GM23338 (cell line): ENCODE data around the gene NRL. TPM values are rescaled to one million over a fixed set of nuclear protein-coding genes. Genes with fewer than 3 reads are reported as not detected.

ENCODE experiments used
- ATAC-seq: fragments of 200-7000 bp; cut with Tn5 transposase; 3 replicates; pipeline ENCODE4 v1.9.1; 2020
- DNase-seq: peaks from one replicate; pipeline ENCODE4 v3.0.0-alpha.2; 2015; ENCODE audit warnings: low spot score
- H2AFZ ChIP-seq: fragments of 200-600 bp; sonication (generic); 2 replicates; pipeline ENCODE4 v1.8.0; 2016; ENCODE audit warnings: antibody characterized with exemption, mild to moderate bottlenecking, moderate library complexity
- H3F3A ChIP-seq: fragments of 200-600 bp; sonication (generic); replicated peaks from 2 replicates; pipeline ENCODE4 v1.8.0; 2017; ENCODE audit warnings: antibody characterized with exemption, mixed run types, low read depth
- H3K27ac ChIP-seq: fragments of 200-600 bp; sonication (generic); 2 replicates; pipeline ENCODE4 v1.6.1; 2016; ENCODE audit warnings: low read depth
- H3K27me3 ChIP-seq: fragments of 200-600 bp; sonication (generic); 2 replicates; pipeline ENCODE4 v1.8.0; 2016; ENCODE audit warnings: mild to moderate bottlenecking, mixed run types, moderate library complexity; ENCODE audit not compliant: insufficient read depth
- H3K36me3 ChIP-seq: fragments of 200-600 bp; sonication (generic); 2 replicates; pipeline ENCODE4 v1.8.0; 2016; ENCODE audit warnings: mild to moderate bottlenecking; ENCODE audit not compliant: insufficient read depth
- H3K4me1 ChIP-seq: fragments of 200-600 bp; sonication (generic); 2 replicates; pipeline ENCODE4 v1.8.0; 2016; ENCODE audit warnings: mild to moderate bottlenecking, moderate library complexity; ENCODE audit not compliant: insufficient read depth
- H3K4me2 ChIP-seq: fragments of 200-600 bp; sonication (generic); 2 replicates; pipeline ENCODE4 v1.7.1; 2017; ENCODE audit warnings: mixed run types
- H3K4me3 ChIP-seq: fragments of 200-600 bp; sonication (generic); 2 replicates; pipeline ENCODE4 v1.6.1; 2016; ENCODE audit warnings: mixed run types
- H3K79me2 ChIP-seq: fragments of 200-600 bp; sonication (generic); replicated peaks from 2 replicates; pipeline ENCODE4 v1.8.0; 2017; ENCODE audit warnings: mild to moderate bottlenecking; ENCODE audit not compliant: insufficient read depth
- H3K9me2 ChIP-seq: fragments of 200-600 bp; sonication (generic); 2 replicates; pipeline ENCODE4 v1.8.0; 2017; ENCODE audit not compliant: insufficient read depth
- H4K20me1 ChIP-seq: fragments of 200-600 bp; sonication (generic); replicated peaks from 2 replicates; pipeline ENCODE4 v1.8.0; 2017; ENCODE audit warnings: mild to moderate bottlenecking; ENCODE audit not compliant: insufficient read depth
- H3K27ac Mint-ChIP-seq: 2 replicates; pipeline ENCODE4 v1.8.0; 2020; ENCODE audit warnings: inconsistent platforms, mild to moderate bottlenecking, moderate library complexity, mixed read lengths
- H3K27me3 Mint-ChIP-seq: 3 replicates; pipeline ENCODE4 v1.8.0; 2022; ENCODE audit warnings: low read depth, mild to moderate bottlenecking, moderate library complexity, mixed read lengths, inconsistent platforms; ENCODE audit not compliant: insufficient read depth, poor library complexity
- H3K36me3 Mint-ChIP-seq: 3 replicates; pipeline ENCODE4 v1.8.0; 2021; ENCODE audit warnings: low read depth, mild to moderate bottlenecking, inconsistent platforms, moderate library complexity, mixed read lengths
- H3K4me1 Mint-ChIP-seq: 3 replicates; pipeline ENCODE4 v1.8.0; 2020; ENCODE audit warnings: mild to moderate bottlenecking, inconsistent platforms, mixed read lengths
- H3K4me3 Mint-ChIP-seq: 3 replicates; pipeline ENCODE4 v1.8.0; 2021; ENCODE audit warnings: moderate library complexity, mild to moderate bottlenecking, inconsistent platforms, mixed read lengths
- H3K9me3 Mint-ChIP-seq: 3 replicates; pipeline ENCODE4 v1.8.0; 2020; ENCODE audit warnings: moderate library complexity, mild to moderate bottlenecking, inconsistent platforms, mixed read lengths
- CREB1 ChIP-seq: fragments of 250-450 bp; sonication (Bioruptor Pico); IDR thresholded peaks from 2 replicates; pipeline ENCODE4 v1.5.0; 2020; ENCODE audit warnings: low read depth, mild to moderate bottlenecking, moderate library complexity
- EZH2 ChIP-seq: fragments of 200-600 bp; sonication (generic); IDR thresholded peaks from one replicate; pipeline ENCODE4 v1.8.0; 2017; ENCODE audit warnings: antibody characterized with exemption, mild to moderate bottlenecking, low read depth; ENCODE audit not compliant: unreplicated experiment
- EZH2phosphoT487 ChIP-seq: fragments of 200-600 bp; sonication (generic); IDR thresholded peaks from one replicate; pipeline ENCODE4 v1.8.1; 2018; ENCODE audit warnings: antibody characterized with exemption; ENCODE audit not compliant: unreplicated experiment
- NANOG ChIP-seq: IDR thresholded peaks from 2 replicates; pipeline ENCODE4 v1.6.1; 2016; ENCODE audit warnings: antibody characterized with exemption, borderline replicate concordance
- POLR2AphosphoS5 ChIP-seq: IDR thresholded peaks from 2 replicates; pipeline ENCODE4 v1.6.1; 2016; ENCODE audit warnings: antibody characterized with exemption, low read depth
- STAT1 ChIP-seq: IDR thresholded peaks from one replicate; pipeline ENCODE4 v1.6.1; 2016; ENCODE audit warnings: antibody characterized with exemption; ENCODE audit not compliant: unreplicated experiment
- ZNF114 ChIP-seq: fragments of 250-450 bp; sonication (Bioruptor Pico); IDR thresholded peaks from 2 replicates; pipeline ENCODE4 v1.5.0; 2020; ENCODE audit warnings: mild to moderate bottlenecking, moderate library complexity
- polyA plus RNA-seq: library from polyadenylated mRNA; unstranded; fragments of >200 nt; fragmentation: Nextera tagmentation; extraction: Ambion mirVana; gene quantifications from 2 replicates; pipeline ENCODE4 v1.2.1, GENCODE V29; 2016
- total RNA-seq: library from RNA; depleted of rRNA; stranded (reverse); fragments of >200 nt; shearing (Covaris generic); gene quantifications from 2 replicates; pipeline ENCODE4 v1.2.3, GENCODE V29; 2014
- TF ChIP-seq, protein P1 (sequence below), 2 experiments: fragments of 200-600 bp in 1 of 2; sonication (generic) in 1 of 2; conservative IDR thresholded peaks; 2 replicates each; pipeline versions ENCODE4 v1.5.1 to v1.6.1; 2016 to 2017; ENCODE audit warnings: antibody characterized with exemption in 2 of 2, low read depth in 2 of 2, mild to moderate bottlenecking in 2 of 2, moderate library complexity in 1 of 2
- TF ChIP-seq, protein P2 (sequence below): IDR thresholded peaks from 2 replicates; pipeline ENCODE4 v1.6.1; 2016; ENCODE audit warnings: antibody characterized with exemption

NRL gene
- total and polyA plus RNA-seq, 2 experiments from 2014 or later: 1.8 to 2.2 TPM

DNA sequence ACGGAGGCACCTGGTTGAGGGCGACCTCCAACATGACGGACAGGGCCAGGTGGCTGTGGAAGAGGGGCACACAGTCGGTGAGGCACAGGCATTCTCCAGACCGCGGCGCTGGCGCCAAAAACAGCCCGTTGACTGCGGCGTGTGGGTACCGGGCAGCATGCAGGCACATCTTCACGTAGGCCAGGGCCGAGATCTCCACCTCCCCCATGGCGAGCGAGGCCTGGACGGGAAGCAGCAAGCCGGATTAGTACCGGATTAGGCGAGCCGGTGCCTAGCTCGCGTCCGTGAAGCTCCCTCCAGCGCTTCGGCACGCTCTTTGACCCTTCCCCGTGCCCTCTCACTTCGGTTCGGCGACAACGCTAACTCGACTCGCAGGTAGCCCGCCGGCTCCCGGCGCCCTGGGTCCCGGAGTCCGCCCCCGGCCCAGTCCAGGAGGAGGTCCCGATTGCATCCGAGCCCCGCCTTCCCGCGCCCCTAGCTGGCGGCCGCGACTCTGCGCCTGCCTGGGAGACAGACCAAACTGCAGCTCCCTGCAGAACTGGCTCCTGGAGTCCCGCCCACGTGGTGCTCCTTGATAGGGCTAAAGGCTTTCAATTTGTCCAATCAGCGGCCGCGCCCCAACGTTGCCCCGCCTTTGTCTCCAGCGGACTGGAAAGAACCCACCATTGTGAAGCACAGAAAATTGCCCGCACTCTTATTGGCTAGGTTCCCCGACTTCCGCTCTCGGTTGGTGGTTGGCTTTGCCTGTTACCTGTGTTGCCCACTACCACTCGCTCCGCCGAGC is 26.5 kb upstream of the NRL start, which contains the start of gene EMC9:
TSS of gene EMC9 (minus strand) at position 495 of the 784 bp plus-strand sequence. CDS start at position 208, 287 bp downstream.
- peak within 1 kb of the TSS; percentile 95 for H3K4me2 ChIP-seq
- peaks cover 35% of the 10 kb centered on the region for H3K79me2 ChIP-seq
- H3K36me3 Mint-ChIP-seq: peaks cover 56% of the 10 kb centered on the region
- H3K4me3 ChIP-seq: peak within 1 kb of the TSS; percentile 99
- peaks cover 24% of the 10 kb centered on the region for H3K4me1 ChIP-seq
- peak; percentile 86 for ATAC-seq
- H3F3A ChIP-seq: peaks cover 31% of the 10 kb centered on the region
- peaks cover 44% of the 10 kb centered on the region for H3K4me1 Mint-ChIP-seq
- peaks cover 9% of the 10 kb centered on the region for H4K20me1 ChIP-seq
- H3K27ac ChIP-seq: peak within 1 kb of the TSS; percentile 68
- H3K27me3 ChIP-seq: no peaks in the 10 kb centered on the region
- H3K9me2 ChIP-seq: no peaks in the 10 kb centered on the region
- TF ChIP-seq CREB1 (CRISPR knock-in tag): peak; percentile 61
- no peak for TF ChIP-seq STAT1
- TF ChIP-seq POLR2AphosphoS5: peak; percentile 98
- TF ChIP-seq, protein P1, sequence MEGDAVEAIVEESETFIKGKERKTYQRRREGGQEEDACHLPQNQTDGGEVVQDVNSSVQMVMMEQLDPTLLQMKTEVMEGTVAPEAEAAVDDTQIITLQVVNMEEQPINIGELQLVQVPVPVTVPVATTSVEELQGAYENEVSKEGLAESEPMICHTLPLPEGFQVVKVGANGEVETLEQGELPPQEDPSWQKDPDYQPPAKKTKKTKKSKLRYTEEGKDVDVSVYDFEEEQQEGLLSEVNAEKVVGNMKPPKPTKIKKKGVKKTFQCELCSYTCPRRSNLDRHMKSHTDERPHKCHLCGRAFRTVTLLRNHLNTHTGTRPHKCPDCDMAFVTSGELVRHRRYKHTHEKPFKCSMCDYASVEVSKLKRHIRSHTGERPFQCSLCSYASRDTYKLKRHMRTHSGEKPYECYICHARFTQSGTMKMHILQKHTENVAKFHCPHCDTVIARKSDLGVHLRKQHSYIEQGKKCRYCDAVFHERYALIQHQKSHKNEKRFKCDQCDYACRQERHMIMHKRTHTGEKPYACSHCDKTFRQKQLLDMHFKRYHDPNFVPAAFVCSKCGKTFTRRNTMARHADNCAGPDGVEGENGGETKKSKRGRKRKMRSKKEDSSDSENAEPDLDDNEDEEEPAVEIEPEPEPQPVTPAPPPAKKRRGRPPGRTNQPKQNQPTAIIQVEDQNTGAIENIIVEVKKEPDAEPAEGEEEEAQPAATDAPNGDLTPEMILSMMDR (conservative IDR thresholded peaks at IDR 0.05; ENCODE audit: low read depth in 2 of 2): peak; percentile 0 to 9; a peak in 1 of 4 replicates
- H3K27ac Mint-ChIP-seq: peak within 1 kb of the TSS; percentile 98
- no peaks in the 10 kb centered on the region for H3K9me3 Mint-ChIP-seq
- H2AFZ ChIP-seq: peak within 1 kb of the TSS; percentile 67
- DNase-seq: peak; percentile 100
- peaks cover 20% of the 10 kb centered on the region; the same call in 1 of the 2 replicates for H3K36me3 ChIP-seq
- H3K27me3 Mint-ChIP-seq: peaks cover 25% of the 10 kb centered on the region
- H3K4me3 Mint-ChIP-seq: peak within 1 kb of the TSS; percentile 99

DNA sequence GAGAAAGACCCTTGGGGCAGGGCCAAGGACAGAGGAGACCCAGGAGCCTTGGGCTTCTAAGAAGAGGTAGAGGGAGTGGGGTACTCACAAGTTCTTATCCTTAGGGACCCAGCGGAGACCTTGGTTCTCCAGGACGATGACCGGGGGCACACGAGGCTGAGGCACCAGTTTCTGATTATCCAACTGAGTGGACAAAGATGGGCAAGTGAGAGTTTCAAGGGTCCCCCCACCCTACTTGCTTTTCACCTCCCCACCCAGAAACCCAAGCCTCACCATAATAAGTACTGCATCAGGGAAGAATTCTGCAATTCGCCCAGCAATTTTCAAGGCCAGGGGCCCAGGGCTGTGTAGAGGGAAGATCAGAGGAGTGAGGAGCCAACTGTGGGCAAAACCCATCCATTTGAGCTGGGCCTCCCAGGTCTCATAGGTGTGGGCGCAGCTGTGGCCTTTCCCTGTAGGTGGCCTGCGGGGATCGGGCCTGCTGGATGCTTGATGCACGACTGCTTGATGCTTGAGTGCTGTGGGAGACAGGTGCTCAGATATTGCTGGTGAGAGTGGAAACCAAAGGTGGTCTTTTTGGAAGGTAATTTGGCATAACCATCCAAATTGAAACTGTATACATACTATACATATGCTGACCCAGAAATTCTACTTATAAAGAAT is 24.7 kb upstream of the NRL start:
- no peak for ATAC-seq
- Mint-ChIP-seq H3K36me3 (peaks cover 49% of the 10 kb centered on the region), H3K4me1 (peaks cover 38% of the 10 kb centered on the region), H3K9me3 (no peaks in the 10 kb centered on the region), H3K27ac (peak overlapping the region; percentile 67; the same call in 1 of the 2 replicates), H3K27me3 (peaks cover 25% of the 10 kb centered on the region), H3K4me3 (peak overlapping the region; percentile 99)
- Histone ChIP-seq H3K4me3 (peak overlapping the region; percentile 99), H2AFZ (no peak overlapping the region), H3K4me1 (peaks cover 25% of the 10 kb centered on the region), H3K27me3 (no peaks in the 10 kb centered on the region), H3K79me2 (peaks cover 20% of the 10 kb centered on the region), H3F3A (peaks cover 39% of the 10 kb centered on the region), H3K27ac (no peak overlapping the region), H3K4me2 (peak overlapping the region; percentile 95), H4K20me1 (peaks cover 9% of the 10 kb centered on the region), H3K9me2 (no peaks in the 10 kb centered on the region), H3K36me3 (peaks cover 18% of the 10 kb centered on the region; the same call in 1 of the 2 replicates)
- DNase-seq: peak; percentile 38
- TF ChIP-seq ZNF114 (CRISPR knock-in tag) (no peak), EZH2 (no peak), STAT1 (no peak), EZH2phosphoT487 (no peak), NANOG (no peak)
- TF ChIP-seq, protein P1 (conservative IDR thresholded peaks at IDR 0.05; ENCODE audit: low read depth in 2 of 2): no peak
- TF ChIP-seq, protein P2, sequence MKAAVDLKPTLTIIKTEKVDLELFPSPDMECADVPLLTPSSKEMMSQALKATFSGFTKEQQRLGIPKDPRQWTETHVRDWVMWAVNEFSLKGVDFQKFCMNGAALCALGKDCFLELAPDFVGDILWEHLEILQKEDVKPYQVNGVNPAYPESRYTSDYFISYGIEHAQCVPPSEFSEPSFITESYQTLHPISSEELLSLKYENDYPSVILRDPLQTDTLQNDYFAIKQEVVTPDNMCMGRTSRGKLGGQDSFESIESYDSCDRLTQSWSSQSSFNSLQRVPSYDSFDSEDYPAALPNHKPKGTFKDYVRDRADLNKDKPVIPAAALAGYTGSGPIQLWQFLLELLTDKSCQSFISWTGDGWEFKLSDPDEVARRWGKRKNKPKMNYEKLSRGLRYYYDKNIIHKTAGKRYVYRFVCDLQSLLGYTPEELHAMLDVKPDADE: no peak
